CD4-positive, alpha-beta T cell treated with Interleukin-12 subunit alpha and Interleukin-12 subunit beta, for 1 hour (primary cell): ENCODE data around the gene CDKL4.
A peak's percentile ranks its signal among the peaks of the same experiment; 100 is the strongest.
"Not testable (repeated sequence)": the region's sequence is repeated elsewhere in the genome, so short reads cannot be mapped to it uniquely, and the experiment has no call there.

Experiments used
- DNase-seq: peaks from one replicate; pipeline ENCODE4 v3.0.0-alpha.2; 2020

The CDKL4 gene

GRCh38 chr2:39228413-39229209 is 15.2 kb downstream of the CDKL4 start:
- DNase-seq = no peak

GRCh38 chr2:39227628-39228412 is 15.9 kb downstream of the CDKL4 start:
- peak; percentile 83 for DNase-seq

DNA sequence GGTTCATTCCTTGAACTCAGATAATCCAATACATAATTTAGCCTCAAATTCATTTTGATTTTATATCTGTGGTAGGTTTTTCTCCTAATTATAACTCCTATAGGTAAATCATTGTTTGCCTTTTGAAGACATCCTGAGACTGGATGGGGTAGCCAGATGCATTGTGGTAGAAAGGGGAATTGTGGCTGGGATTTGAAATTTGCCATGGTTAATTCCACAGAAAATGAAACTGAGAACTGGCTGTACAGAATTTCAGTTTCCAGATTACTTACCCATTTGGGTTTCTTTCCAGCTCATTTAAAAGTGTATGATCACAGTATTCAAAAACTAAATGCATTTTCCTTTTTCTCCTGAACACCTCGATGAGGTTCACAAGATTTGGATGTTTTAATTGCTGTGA is 18.2 kb downstream of the CDKL4 start:
- no peak for DNase-seq

DNA sequence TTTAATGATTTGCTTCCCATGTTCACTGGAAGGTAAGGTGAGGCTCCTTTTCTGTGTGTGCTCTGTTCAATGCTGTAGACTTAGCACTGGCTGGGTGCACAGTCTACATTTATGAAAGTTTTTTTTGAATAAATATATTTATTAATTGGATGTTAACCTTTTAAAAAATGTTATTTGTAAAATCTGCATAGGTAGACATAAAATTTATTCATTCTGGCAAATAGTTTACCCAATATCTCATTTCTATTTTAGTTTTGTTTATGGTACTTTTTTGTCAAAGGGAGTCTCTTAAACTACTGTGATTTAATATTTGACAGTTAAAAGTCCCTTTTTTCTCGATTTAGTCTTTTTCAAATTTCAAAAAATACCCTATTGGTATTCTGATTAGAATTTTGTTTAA is 19.9 kb downstream of the CDKL4 start:
- no peak for DNase-seq

GRCh38 chr2:39221459-39221858 is 22.3 kb downstream of the CDKL4 start:
- no peak for DNase-seq

GRCh38 chr2:39220136-39220535 is 23.6 kb downstream of the CDKL4 start:
- no peak for DNase-seq

DNA sequence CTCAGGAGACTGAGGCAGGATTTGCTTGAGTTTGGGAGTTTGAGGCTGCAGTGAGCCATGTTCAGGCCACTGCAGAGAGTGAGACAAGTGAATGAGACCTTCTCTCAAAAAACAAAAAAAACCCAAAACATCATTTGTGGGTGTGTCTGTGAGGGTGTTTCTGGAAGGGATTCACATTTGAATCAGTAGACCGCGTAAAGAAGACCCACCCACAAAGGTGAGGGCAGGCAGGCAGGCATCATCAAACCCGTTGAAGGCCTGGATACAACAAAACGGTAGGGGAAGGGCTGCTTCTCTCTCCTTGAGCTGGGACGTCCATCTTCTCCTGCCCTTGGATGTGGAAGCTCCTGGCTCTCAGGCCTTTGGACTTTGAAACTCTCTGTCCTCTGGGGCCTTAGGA is 25.4 kb downstream of the CDKL4 start:
- DNase-seq = no peak

- DNase-seq = no peak
Observed at GRCh38 chr2:39217192-39217550, 26.6 kb downstream of the CDKL4 start.

GRCh38 chr2:39216346-39217191 is 27.2 kb downstream of the CDKL4 start:
- peak; percentile 84 for DNase-seq

DNA sequence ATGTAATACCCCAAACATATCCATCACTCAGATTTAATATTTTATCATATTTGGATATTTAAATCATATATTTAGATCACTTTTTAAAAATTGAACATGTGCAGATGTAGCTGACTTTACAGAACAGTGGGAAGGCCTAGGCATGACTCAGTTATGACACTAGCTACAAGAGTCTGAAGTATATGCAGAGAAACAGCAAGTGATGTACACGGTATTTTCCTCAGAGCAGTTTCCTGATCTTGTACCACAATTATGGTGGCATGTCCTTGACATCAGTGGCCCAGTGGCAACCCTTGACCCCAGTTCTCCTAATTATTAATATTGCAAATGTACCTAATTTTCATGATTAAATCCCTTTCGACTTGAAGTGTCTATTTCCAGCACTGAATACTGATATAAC is 28.2 kb downstream of the CDKL4 start:
- DNase-seq = no peak

- no peak for DNase-seq
Observed at GRCh38 chr2:39213015-39213414, 30.8 kb downstream of the CDKL4 start.

DNA sequence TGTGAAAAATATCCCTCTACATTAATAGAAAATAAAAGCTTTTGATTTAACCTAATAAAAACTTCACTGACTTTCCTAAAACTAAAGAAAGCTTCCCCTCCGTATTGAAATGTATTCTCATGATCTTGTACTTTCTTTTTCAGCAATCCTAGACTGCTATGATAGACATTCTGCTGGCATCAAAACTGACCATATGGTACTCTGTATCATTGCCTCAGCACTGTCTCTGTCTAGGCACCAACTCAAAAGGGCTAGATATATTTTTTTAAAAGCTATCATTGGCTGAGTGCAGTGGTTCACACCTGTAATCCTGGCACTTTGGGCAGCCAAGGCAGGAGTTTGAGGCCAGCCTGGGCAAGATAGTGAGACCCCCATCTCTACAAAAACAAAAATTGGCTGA is 32.9 kb downstream of the CDKL4 start:
- DNase-seq = no peak

DNA sequence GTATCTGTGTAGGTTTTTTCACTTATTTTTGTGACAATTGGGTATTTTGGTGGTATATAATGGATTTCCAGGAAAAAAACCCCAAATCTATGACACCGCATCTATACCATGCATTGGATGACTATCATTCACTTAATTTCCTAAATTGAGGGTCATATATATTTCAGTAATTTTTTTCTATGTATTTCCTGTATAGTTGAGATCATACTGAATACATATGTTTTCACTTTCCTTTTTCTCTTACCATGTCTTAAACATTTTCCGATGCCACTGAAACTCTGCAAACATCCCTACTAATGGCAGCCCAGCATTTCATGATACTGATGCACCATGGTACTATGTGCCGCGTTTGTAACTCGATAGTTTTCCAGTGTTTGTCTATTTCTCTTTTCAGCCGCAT is 40.4 kb downstream of the CDKL4 start:
- no peak for DNase-seq

DNA sequence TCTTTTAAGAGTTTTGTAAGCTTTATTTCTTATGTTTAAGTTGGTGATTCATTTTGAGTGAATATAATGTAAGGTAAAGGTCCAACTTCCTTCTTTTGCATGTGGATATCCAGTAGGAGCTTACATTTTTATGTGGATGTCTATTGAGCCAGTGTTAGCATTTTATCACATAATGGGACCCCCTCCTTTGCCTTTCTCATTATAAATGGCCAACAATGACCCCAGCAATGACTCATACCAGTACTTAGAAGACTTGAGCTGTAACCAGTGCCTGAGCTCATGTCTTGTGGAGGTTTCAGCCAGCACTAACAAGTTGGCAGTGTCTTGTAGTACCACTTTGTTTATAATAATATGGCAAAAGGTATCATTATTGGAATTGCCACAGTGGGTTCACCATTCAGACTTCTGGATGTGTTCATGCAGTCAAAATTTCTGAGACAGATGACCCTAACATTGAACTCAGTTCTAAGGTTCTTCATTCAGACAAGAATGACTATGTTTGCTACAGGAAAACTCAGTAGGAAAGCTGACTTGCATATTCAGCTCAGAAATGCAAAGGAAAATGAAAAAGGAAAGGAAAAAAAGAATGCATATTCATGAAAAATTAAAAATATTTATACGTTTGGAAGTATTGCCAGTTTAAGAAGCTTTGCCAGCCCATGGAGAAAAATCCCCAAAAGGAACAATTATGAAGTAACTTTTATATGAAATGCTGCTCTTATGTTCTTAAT is 41.0 kb downstream of the CDKL4 start:
- DNase-seq = no peak

- not testable (repeated sequence) for DNase-seq
Observed at GRCh38 chr2:39197003-39197402, 46.8 kb downstream of the CDKL4 start.

DNA sequence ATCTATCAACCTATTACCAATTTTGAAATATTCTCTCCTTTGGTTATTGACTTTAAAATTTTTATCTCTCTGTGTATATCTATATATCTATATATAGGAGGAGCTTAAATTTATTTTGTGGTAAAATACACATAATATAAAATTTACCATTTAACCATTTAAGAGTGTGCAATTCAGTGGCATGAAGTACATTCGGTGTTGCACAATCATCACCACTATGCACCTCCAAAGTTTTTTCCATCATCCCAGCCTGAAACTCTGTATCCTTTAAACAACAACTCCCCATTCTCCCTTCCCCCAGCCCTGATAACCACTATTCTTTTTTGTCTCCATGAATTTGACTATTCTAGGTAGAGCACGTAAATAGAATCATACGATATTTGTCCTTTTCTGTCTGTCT is 49.1 kb downstream of the CDKL4 start:
- DNase-seq = no peak

DNA sequence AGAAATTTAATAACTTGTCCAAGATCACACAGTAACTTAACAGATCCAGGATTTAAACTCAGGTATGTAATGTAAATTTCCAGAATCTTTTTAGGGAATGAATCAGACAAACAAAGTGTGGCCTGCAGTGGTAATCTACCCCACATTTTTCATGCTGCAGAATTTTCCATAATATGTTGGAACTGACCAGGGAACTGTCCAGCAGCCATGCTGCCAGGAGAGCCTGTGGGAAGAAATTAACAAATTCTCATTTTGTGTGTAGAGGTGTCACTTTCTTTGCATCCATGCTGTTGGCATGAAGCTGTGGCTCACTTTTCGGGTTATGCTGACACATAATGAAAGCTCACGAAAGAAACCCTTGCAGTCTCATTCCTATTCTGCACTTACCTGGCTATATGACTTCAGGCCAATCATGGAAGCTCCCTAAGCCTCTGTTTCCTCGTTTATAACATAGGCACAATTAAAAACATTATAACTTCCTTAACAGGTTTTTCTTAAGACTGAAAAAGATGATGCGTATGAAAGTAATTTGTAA is 54.7 kb downstream of the CDKL4 start:
- no peak for DNase-seq

DNA sequence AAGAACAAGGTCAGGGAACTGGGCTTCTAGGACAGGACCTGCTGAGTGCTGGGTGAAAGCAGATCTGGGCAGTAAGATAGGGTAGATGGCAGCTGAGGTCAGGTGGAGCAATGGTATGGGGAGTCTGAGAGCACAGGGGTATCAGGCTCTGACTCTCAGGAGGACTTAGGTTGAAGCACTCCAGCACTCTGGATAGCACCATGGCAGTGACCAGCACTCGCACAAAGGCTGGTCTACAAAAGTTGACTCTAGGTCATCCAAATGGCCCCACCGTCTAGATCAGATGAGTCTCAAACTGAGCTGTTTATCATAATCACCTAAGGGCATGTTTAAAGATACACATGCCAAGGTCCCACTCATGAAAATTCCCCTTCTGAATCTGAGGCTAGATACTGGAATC is 60.1 kb downstream of the CDKL4 start:
- no peak for DNase-seq

- no peak for DNase-seq
Observed at GRCh38 chr2:39181297-39181696, 62.5 kb downstream of the CDKL4 start.

- no peak for DNase-seq
Observed at GRCh38 chr2:39179974-39180960, 63.5 kb downstream of the CDKL4 start.

DNA sequence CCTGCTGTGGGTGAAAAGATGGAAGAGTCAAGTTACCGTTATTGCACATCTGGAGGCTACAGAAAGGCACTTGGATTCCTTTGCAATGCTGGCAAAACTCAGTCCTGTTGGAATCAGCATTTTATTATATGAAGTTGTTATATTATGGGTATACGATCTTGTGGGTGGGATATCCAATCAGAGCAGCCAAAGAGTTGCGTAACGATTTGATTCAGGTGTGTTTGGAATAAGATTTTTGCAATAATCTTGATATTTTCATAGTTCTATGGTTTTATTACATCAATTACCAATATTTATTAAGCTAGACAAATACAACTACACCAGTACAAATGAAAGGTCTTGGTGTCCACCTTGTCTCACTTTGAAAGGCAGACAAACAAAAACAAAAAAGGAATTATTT is 65.0 kb downstream of the CDKL4 start:
- no peak for DNase-seq
